SU-DHL-6 (cell line): ENCODE data around the gene PLD1.

Experiments used
- EZH2phosphoT487 ChIP-seq: fragments of 200-600 bp; sonication (generic), shearing (Covaris generic); conservative IDR thresholded peaks from 2 replicates; pipeline ENCODE4 v1.6.1; 2018; ENCODE audit warnings: mild to moderate bottlenecking, antibody characterized with exemption, low read length, moderate library complexity, mixed read lengths
- TF ChIP-seq, protein P1 (sequence below): fragments of 200-600 bp; sonication (generic); IDR thresholded peaks from one replicate; pipeline ENCODE4 v1.5.1; 2017; ENCODE audit warnings: antibody characterized with exemption, mild to moderate bottlenecking, low read length, moderate library complexity; ENCODE audit not compliant: insufficient read depth, poor library complexity, severe bottlenecking

DNA sequence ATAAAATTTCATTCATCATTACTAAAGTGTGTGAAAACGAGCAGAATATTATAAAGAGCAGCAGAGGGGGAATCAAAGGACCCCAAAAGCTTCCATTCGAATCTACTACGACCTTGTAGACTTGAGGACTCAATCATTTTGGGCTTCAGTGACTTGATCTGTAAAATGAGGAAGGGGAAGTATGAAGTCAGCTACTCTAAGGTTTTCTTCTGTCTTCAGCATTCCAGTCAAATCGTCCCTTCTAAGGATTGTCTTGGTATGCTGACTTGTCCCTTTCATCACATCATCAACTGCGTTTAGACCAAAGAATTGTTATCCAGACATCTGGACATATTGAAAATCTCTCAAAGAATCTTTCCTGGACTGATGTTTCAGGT, 44.8 kb downstream of the PLD1 start:
- TF ChIP-seq, protein P1, sequence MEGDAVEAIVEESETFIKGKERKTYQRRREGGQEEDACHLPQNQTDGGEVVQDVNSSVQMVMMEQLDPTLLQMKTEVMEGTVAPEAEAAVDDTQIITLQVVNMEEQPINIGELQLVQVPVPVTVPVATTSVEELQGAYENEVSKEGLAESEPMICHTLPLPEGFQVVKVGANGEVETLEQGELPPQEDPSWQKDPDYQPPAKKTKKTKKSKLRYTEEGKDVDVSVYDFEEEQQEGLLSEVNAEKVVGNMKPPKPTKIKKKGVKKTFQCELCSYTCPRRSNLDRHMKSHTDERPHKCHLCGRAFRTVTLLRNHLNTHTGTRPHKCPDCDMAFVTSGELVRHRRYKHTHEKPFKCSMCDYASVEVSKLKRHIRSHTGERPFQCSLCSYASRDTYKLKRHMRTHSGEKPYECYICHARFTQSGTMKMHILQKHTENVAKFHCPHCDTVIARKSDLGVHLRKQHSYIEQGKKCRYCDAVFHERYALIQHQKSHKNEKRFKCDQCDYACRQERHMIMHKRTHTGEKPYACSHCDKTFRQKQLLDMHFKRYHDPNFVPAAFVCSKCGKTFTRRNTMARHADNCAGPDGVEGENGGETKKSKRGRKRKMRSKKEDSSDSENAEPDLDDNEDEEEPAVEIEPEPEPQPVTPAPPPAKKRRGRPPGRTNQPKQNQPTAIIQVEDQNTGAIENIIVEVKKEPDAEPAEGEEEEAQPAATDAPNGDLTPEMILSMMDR, result no peak
- TF ChIP-seq EZH2phosphoT487, result no peak
